ENCODE data around the gene SLC12A8.

The SLC12A8 gene

GRCh38 chr3:125239266-125239665 is 26.7 kb upstream of the SLC12A8 start:
- DNase-seq (ENCODE audit: low read depth) = no peak
- TF ChIP-seq POLR2A (IDR thresholded peaks at IDR 0.05; ENCODE audit: extremely low read depth, insufficient read length) (no peak), MYC (IDR thresholded peaks at IDR 0.05; ENCODE audit: low read depth, low read length) (no peak), MAX (IDR thresholded peaks at IDR 0.05; ENCODE audit: low read depth, low read length) (no peak), CTCF (IDR thresholded peaks at IDR 0.05; ENCODE audit: low read depth, low read length) (no peak)

GRCh38 chr3:125238759-125239158 is 26.2 kb upstream of the SLC12A8 start:
- DNase-seq (ENCODE audit: low read depth) = no peak
- no peak for TF ChIP-seq MYC (IDR thresholded peaks at IDR 0.05; ENCODE audit: low read depth, low read length)
- no peak for TF ChIP-seq POLR2A (IDR thresholded peaks at IDR 0.05; ENCODE audit: extremely low read depth, insufficient read length)
- TF ChIP-seq CTCF (IDR thresholded peaks at IDR 0.05; ENCODE audit: low read depth, low read length) = no peak
- TF ChIP-seq MAX (IDR thresholded peaks at IDR 0.05; ENCODE audit: low read depth, low read length) = no peak
- H3K4me3 ChIP-seq (ENCODE audit: low read depth, low read length) = no peak overlapping the region

More at GRCh38 chr3:125239266-125239665, 26.7 kb upstream of the SLC12A8 start:
- H3K4me3 ChIP-seq (ENCODE audit: low read depth, low read length) = no peak overlapping the region

- no peak overlapping the region for H3K4me3 ChIP-seq (ENCODE audit: low read depth, low read length)
- DNase-seq (ENCODE audit: low read depth) = no peak
- TF ChIP-seq POLR2A (IDR thresholded peaks at IDR 0.05; ENCODE audit: extremely low read depth, insufficient read length) (no peak), MAX (IDR thresholded peaks at IDR 0.05; ENCODE audit: low read depth, low read length) (no peak), MYC (IDR thresholded peaks at IDR 0.05; ENCODE audit: low read depth, low read length) (no peak), CTCF (IDR thresholded peaks at IDR 0.05; ENCODE audit: low read depth, low read length) (no peak)
Observed at GRCh38 chr3:125236331-125236903, 23.9 kb upstream of the SLC12A8 start.

GRCh38 chr3:125234831-125235230 is 22.3 kb upstream of the SLC12A8 start:
- no peak for TF ChIP-seq CTCF (IDR thresholded peaks at IDR 0.05; ENCODE audit: low read depth, low read length)
- TF ChIP-seq MYC (IDR thresholded peaks at IDR 0.05; ENCODE audit: low read depth, low read length) = no peak
- TF ChIP-seq MAX (IDR thresholded peaks at IDR 0.05; ENCODE audit: low read depth, low read length) = no peak
- no peak for TF ChIP-seq POLR2A (IDR thresholded peaks at IDR 0.05; ENCODE audit: extremely low read depth, insufficient read length)
- no peak for DNase-seq (ENCODE audit: low read depth)
- no peak overlapping the region for H3K4me3 ChIP-seq (ENCODE audit: low read depth, low read length)

- H3K4me3 ChIP-seq (ENCODE audit: low read depth, low read length) = no peak overlapping the region
- TF ChIP-seq POLR2A (IDR thresholded peaks at IDR 0.05; ENCODE audit: extremely low read depth, insufficient read length) (no peak), CTCF (IDR thresholded peaks at IDR 0.05; ENCODE audit: low read depth, low read length) (no peak), MYC (IDR thresholded peaks at IDR 0.05; ENCODE audit: low read depth, low read length) (no peak), MAX (IDR thresholded peaks at IDR 0.05; ENCODE audit: low read depth, low read length) (no peak)
- DNase-seq (ENCODE audit: low read depth) = no peak
Observed at GRCh38 chr3:125232401-125232800, 19.9 kb upstream of the SLC12A8 start.
